ENCODE results near the gene ARL11.

Gene ARL11

GRCh38 chr13:49627831-49628652 lies at the start of gene ARL11:
TSS of gene ARL11 (plus strand) at chr13:49628507. CDS start at chr13:49630448, 1,941 bp downstream.
- no peak for TF ChIP-seq CTCF (IDR thresholded peaks at IDR 0.05; ENCODE audit: insufficient read depth, low read depth, low read length, missing control alignments)
- DNase-seq (ENCODE audit: low read depth), result peak; percentile 89
- H3K4me3 ChIP-seq (ENCODE audit: low read depth, low read length), result peak within 1 kb of the TSS; percentile 88

GRCh38 chr13:49579501-49579900 lies 48.8 kb upstream of the ARL11 start:
- no peak for DNase-seq (ENCODE audit: low read depth)
- H3K4me3 ChIP-seq (ENCODE audit: low read depth, low read length), result no peak overlapping the region
- no peak for TF ChIP-seq CTCF (IDR thresholded peaks at IDR 0.05; ENCODE audit: insufficient read depth, low read depth, low read length, missing control alignments)

- no peak for TF ChIP-seq CTCF (IDR thresholded peaks at IDR 0.05; ENCODE audit: insufficient read depth, low read depth, low read length, missing control alignments)
- no peak for DNase-seq (ENCODE audit: low read depth)
- no peak overlapping the region for H3K4me3 ChIP-seq (ENCODE audit: low read depth, low read length)
Observed at GRCh38 chr13:49580980-49581680, 47.2 kb upstream of the ARL11 start.

DNA sequence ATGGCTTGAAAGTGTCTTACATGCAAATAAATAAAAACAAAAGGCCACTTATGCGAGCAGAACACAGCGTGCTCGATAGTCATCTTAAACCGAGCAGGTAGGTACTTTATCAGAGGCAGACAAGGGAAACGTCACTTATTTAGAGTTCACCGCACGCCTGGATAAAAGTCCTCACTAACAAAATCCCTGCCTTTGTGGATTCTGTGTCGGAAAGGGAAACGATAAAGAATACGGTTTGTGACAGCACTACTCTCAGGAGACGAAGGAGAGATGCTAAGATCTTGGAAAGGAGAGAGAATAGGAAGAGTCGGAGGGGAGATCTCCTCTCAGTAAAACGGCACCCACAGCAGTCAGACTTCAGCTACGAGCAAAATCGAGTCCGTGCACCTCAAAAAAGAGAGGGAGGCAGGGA lies 43.5 kb upstream of the ARL11 start:
- peak overlapping the region; percentile 72 for H3K4me3 ChIP-seq (ENCODE audit: low read depth, low read length)
- DNase-seq (ENCODE audit: low read depth), result peak; percentile 43
- TF ChIP-seq CTCF (IDR thresholded peaks at IDR 0.05; ENCODE audit: insufficient read depth, low read depth, low read length, missing control alignments), result no peak

GRCh38 chr13:49585220-49586157 lies 42.8 kb upstream of the ARL11 start, which contains the start of gene RCBTB1:
TSS of gene RCBTB1 (minus strand) at chr13:49585558. CDS start at chr13:49567279, 18,279 bp downstream.
- peak within 1 kb of the TSS; percentile 72 for H3K4me3 ChIP-seq (ENCODE audit: low read depth, low read length)
- DNase-seq (ENCODE audit: low read depth), result peak; percentile 83
- no peak for TF ChIP-seq CTCF (IDR thresholded peaks at IDR 0.05; ENCODE audit: insufficient read depth, low read depth, low read length, missing control alignments)

- no peak for TF ChIP-seq CTCF (IDR thresholded peaks at IDR 0.05; ENCODE audit: insufficient read depth, low read depth, low read length, missing control alignments)
Observed at GRCh38 chr13:49586717-49587116, 41.6 kb upstream of the ARL11 start.

More at GRCh38 chr13:49586717-49587116, 41.6 kb upstream of the ARL11 start:
- no peak overlapping the region for H3K4me3 ChIP-seq (ENCODE audit: low read depth, low read length)
- no peak for DNase-seq (ENCODE audit: low read depth)

All from GM12865 (cell line).